B cell (primary cell): Measurements from ENCODE around the gene CCDC68.

ENCODE experiments used
- CTCF ChIP-seq: fragments of 200-600 bp; IDR thresholded peaks from one replicate; pipeline ENCODE4 v1.8.0; 2022; ENCODE audit warnings: antibody characterized with exemption, mild to moderate bottlenecking
- EZH2 ChIP-seq: IDR thresholded peaks from 2 replicates; pipeline ENCODE4 v1.6.1; 2012; ENCODE audit warnings: borderline replicate concordance, low read depth, mild to moderate bottlenecking, moderate library complexity, low read length; ENCODE audit not compliant: insufficient read depth, poor library complexity, severe bottlenecking

GRCh38 chr18:55000529-55000928 is 41.3 kb upstream of the CCDC68 start:
- TF ChIP-seq EZH2 (no peak), CTCF (no peak)
